GM21423 (cell line): ENCODE measurements around the gene PRDM10.
"Not testable (repeated sequence)": the region's sequence is repeated elsewhere in the genome, so short reads cannot be mapped to it uniquely, and the experiment has no call there.

Source experiments
- ATAC-seq: cut with Tn5 transposase; IDR thresholded peaks from one replicate; pipeline ENCODE4 v1.9.1; 2021; ENCODE audit warnings: mild to moderate bottlenecking, moderate library complexity; ENCODE audit not compliant: unreplicated experiment

Gene PRDM10

GRCh38 chr11:130020323-130020722, 17.7 kb upstream of the PRDM10 start:
- no peak for ATAC-seq

GRCh38 chr11:130015846-130016245, 13.2 kb upstream of the PRDM10 start:
- not testable (repeated sequence) for ATAC-seq

- ATAC-seq, result no peak
Observed at GRCh38 chr11:130008326-130008725, 5.7 kb upstream of the PRDM10 start.

- no peak for ATAC-seq
Observed at GRCh38 chr11:130006929-130007328, 4.3 kb upstream of the PRDM10 start.

- ATAC-seq, result no peak
Observed at GRCh38 chr11:130003717-130004001, 1.0 kb upstream of the PRDM10 start.

GRCh38 chr11:130002846-130003716, 446 bp upstream of the PRDM10 start:
- ATAC-seq, result peak; percentile 72

GRCh38 chr11:130001461-130002351, 929 bp downstream of the PRDM10 start:
- peak; percentile 26 for ATAC-seq

GRCh38 chr11:130000552-130001176, 2.0 kb downstream of the PRDM10 start:
- no peak for ATAC-seq

GRCh38 chr11:129999407-129999806, 3.2 kb downstream of the PRDM10 start:
- ATAC-seq, result no peak

- no peak for ATAC-seq
Observed at GRCh38 chr11:129998905-129999304, 3.7 kb downstream of the PRDM10 start.

GRCh38 chr11:129998107-129998506, 4.5 kb downstream of the PRDM10 start:
- no peak for ATAC-seq

GRCh38 chr11:129997513-129997912, 5.1 kb downstream of the PRDM10 start:
- no peak for ATAC-seq

GRCh38 chr11:129996113-129996870, 6.3 kb downstream of the PRDM10 start:
- ATAC-seq, result no peak

- no peak for ATAC-seq
Observed at GRCh38 chr11:129995163-129995562, 7.5 kb downstream of the PRDM10 start.

GRCh38 chr11:129992161-129992944, 10.3 kb downstream of the PRDM10 start:
- peak; percentile 72 for ATAC-seq

GRCh38 chr11:129989149-129989813, 13.4 kb downstream of the PRDM10 start:
- no peak for ATAC-seq

- ATAC-seq, result no peak
Observed at GRCh38 chr11:129987950-129988349, 14.7 kb downstream of the PRDM10 start.

- ATAC-seq, result no peak
Observed at GRCh38 chr11:129985823-129986222, 16.8 kb downstream of the PRDM10 start.

- no peak for ATAC-seq
Observed at GRCh38 chr11:129980086-129980485, 22.5 kb downstream of the PRDM10 start.
